Upper lobe of left lung (tissue), 4 donors: ENCODE results near the gene DCP2.

Source experiments
- POLR2A ChIP-seq, 4 donors: fragments of 450-650 bp; IDR thresholded peaks; one replicate each; pipeline ENCODE4 v1.5.1; 2016 to 2017; ENCODE audit warnings: antibody characterized with exemption in 4 of 4, mild to moderate bottlenecking in 2 of 4
- TF ChIP-seq, protein P1 (sequence below), 6 experiments: fragments of 450-650 bp in 4 of 6; fragments of 200-600 bp in 2 of 6; sonication (generic) in 2 of 6; IDR thresholded peaks; one replicate each; pipeline ENCODE4 v1.5.1; 2016 to 2019; ENCODE audit warnings: antibody characterized with exemption in 6 of 6

DNA sequence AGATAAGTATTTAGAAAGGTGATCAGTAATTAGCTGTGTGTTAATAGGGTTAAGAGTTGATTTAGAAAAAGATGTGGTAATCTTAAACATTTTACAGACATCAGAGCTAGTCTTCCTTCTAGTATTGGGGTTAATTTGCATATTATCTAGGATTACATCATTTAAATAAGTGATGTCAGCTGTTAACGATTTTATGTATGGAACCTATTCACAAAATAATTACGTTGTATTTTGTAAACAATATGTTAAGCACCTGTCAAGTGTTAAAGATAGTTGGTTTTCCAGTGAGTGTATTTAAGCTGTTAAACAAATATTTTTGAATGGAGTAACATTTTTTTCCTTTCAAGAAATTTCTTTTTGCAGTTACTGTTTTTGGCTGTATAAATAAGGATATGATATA, 2.2 kb downstream of the DCP2 start:
- no peak for TF ChIP-seq POLR2A (IDR thresholded peaks at IDR 0.05)
- TF ChIP-seq, protein P1, sequence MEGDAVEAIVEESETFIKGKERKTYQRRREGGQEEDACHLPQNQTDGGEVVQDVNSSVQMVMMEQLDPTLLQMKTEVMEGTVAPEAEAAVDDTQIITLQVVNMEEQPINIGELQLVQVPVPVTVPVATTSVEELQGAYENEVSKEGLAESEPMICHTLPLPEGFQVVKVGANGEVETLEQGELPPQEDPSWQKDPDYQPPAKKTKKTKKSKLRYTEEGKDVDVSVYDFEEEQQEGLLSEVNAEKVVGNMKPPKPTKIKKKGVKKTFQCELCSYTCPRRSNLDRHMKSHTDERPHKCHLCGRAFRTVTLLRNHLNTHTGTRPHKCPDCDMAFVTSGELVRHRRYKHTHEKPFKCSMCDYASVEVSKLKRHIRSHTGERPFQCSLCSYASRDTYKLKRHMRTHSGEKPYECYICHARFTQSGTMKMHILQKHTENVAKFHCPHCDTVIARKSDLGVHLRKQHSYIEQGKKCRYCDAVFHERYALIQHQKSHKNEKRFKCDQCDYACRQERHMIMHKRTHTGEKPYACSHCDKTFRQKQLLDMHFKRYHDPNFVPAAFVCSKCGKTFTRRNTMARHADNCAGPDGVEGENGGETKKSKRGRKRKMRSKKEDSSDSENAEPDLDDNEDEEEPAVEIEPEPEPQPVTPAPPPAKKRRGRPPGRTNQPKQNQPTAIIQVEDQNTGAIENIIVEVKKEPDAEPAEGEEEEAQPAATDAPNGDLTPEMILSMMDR (IDR thresholded peaks at IDR 0.05): no peak
